ENCODE measurements around the gene GBA2. TPM values are rescaled to one million over a fixed set of nuclear protein-coding genes. Genes with fewer than 3 reads are reported as not detected.

Gene GBA2
- total RNA-seq, 6 donors from 2014 or later: 60.4 to 189 (median 77.0) TPM

GRCh38 chr9:35703906-35704672, 44.9 kb downstream of the GBA2 start:
- ATAC-seq (ENCODE audit: low FRiP score in 2 of 2) (no peak), DNase-seq (peak in 1 of 2 donors; percentile 48)
- peaks cover 88 to 100% (median 100%) of the 10 kb centered on the region in 4 donors for H3K36me3 ChIP-seq
- WGBS, 2 donors: 94 to 96% methylated on average over 22 to 26 of the region's 26 CpGs
- no peak overlapping the region for H3K4me3 ChIP-seq
- H3K27ac ChIP-seq: peak overlapping the region in 2 of 4 donors; percentile 14 to 20
- H3K27me3 ChIP-seq: no peaks in the 10 kb centered on the region
- no peak for TF ChIP-seq POLR2A (IDR thresholded peaks at IDR 0.05)
- TF ChIP-seq POLR2AphosphoS5 (IDR thresholded peaks at IDR 0.05): no peak
- TF ChIP-seq, protein P1, sequence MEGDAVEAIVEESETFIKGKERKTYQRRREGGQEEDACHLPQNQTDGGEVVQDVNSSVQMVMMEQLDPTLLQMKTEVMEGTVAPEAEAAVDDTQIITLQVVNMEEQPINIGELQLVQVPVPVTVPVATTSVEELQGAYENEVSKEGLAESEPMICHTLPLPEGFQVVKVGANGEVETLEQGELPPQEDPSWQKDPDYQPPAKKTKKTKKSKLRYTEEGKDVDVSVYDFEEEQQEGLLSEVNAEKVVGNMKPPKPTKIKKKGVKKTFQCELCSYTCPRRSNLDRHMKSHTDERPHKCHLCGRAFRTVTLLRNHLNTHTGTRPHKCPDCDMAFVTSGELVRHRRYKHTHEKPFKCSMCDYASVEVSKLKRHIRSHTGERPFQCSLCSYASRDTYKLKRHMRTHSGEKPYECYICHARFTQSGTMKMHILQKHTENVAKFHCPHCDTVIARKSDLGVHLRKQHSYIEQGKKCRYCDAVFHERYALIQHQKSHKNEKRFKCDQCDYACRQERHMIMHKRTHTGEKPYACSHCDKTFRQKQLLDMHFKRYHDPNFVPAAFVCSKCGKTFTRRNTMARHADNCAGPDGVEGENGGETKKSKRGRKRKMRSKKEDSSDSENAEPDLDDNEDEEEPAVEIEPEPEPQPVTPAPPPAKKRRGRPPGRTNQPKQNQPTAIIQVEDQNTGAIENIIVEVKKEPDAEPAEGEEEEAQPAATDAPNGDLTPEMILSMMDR (IDR thresholded peaks at IDR 0.05): no peak
- no peak for TF ChIP-seq EP300 (IDR thresholded peaks at IDR 0.05)
- no peaks in the 10 kb centered on the region for H3K9me3 ChIP-seq
- H3K4me1 ChIP-seq: no peaks in the 10 kb centered on the region

- ATAC-seq (ENCODE audit: low FRiP score in 2 of 2): no peak
- no peak overlapping the region for H3K4me3 ChIP-seq
- WGBS, 2 donors: 97% methylated on average over 6 to 7 of the region's 7 CpGs
- no peak for DNase-seq
- peaks cover 94 to 100% (median 100%) of the 10 kb centered on the region in 4 donors for H3K36me3 ChIP-seq
- no peak overlapping the region for H3K27ac ChIP-seq
- TF ChIP-seq, protein P1 (IDR thresholded peaks at IDR 0.05): no peak
- no peak for TF ChIP-seq POLR2A (IDR thresholded peaks at IDR 0.05)
- H3K4me1 ChIP-seq: peaks cover under 1 to 2% (median 1%) of the 10 kb centered on the region in 4 donors
- no peaks in the 10 kb centered on the region for H3K27me3 ChIP-seq
- H3K9me3 ChIP-seq: no peaks in the 10 kb centered on the region
Observed at GRCh38 chr9:35702696-35703095, 46.3 kb downstream of the GBA2 start.

DNA sequence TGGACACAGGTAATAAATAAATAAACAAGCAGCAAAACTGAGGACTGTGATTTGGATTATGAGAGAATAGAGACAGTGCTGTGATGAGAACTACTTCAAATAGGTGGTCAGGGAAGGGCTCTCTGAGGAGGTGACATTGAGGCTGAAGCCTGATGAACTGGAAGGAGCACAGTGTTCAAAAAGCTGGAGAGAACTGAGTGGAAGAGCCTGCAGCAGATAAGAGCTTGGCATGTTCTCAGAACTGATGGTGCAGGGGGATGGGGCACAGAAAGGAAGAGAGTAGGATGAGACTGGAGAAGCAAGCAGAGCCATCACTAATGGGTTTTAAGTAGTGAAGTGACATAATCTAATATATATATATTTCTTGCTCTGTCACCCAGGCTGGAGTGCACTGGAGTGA, 48.1 kb downstream of the GBA2 start:
- no peak for ATAC-seq (ENCODE audit: low FRiP score in 2 of 2)
- Histone ChIP-seq H3K4me3 (no peak overlapping the region), H3K9me3 (no peaks in the 10 kb centered on the region), H3K27me3 (no peaks in the 10 kb centered on the region), H3K27ac (no peak overlapping the region), H3K36me3 (peaks cover 81 to 100% (median 95%) of the 10 kb centered on the region in 4 donors), H3K4me1 (peaks cover 8 to 20% (median 19%) of the 10 kb centered on the region in 4 donors)
- no peak for DNase-seq
- TF ChIP-seq POLR2AphosphoS5 (IDR thresholded peaks at IDR 0.05) (no peak), POLR2A (IDR thresholded peaks at IDR 0.05) (no peak), EP300 (IDR thresholded peaks at IDR 0.05) (no peak)
- TF ChIP-seq, protein P1 (IDR thresholded peaks at IDR 0.05): no peak

- H3K9me3 ChIP-seq: no peaks in the 10 kb centered on the region
- no peak for DNase-seq
- H3K4me3 ChIP-seq: no peak overlapping the region
- no peaks in the 10 kb centered on the region for H3K27me3 ChIP-seq
- peaks cover 8 to 27% (median 20%) of the 10 kb centered on the region in 4 donors for H3K4me1 ChIP-seq
- WGBS, 2 donors: 87 to 90% methylated on average over 11 of the region's 11 CpGs
- ATAC-seq (ENCODE audit: low FRiP score in 2 of 2): no peak
- H3K27ac ChIP-seq: no peak overlapping the region
- TF ChIP-seq EP300 (IDR thresholded peaks at IDR 0.05): no peak
- no peak for TF ChIP-seq POLR2AphosphoS5 (IDR thresholded peaks at IDR 0.05)
- TF ChIP-seq POLR2A (IDR thresholded peaks at IDR 0.05): no peak
- TF ChIP-seq, protein P1 (IDR thresholded peaks at IDR 0.05): no peak
- H3K36me3 ChIP-seq: peaks cover 72 to 95% (median 89%) of the 10 kb centered on the region in 4 donors
Observed at GRCh38 chr9:35700031-35700430, 49.0 kb downstream of the GBA2 start.

DNA sequence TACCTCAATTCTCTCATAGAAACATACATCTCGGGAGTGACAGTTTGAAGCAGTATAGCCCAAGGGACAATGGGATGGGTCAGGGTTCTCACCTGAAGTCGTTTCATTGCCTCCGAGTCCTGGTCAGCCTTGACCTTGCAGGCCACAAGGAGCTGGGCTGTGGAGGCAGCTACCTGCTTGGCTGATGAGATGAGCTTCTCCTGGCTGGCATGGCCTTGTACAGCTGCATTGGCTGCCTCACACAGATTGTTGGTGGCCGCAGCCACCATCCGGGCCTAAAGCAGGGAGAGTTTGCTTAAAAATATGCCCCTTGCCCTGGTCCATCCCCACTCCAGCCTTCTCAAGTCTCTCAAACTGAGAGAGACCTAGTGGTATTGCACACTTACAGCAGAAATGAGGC, 50.8 kb downstream of the GBA2 start:
- TF ChIP-seq POLR2A (IDR thresholded peaks at IDR 0.05): no peak
- WGBS, 2 donors: 90 to 97% methylated on average over 2 to 5 of the region's 5 CpGs
- peak overlapping the region; percentile 66 to 83 (median 79) for H3K27ac ChIP-seq
- peaks cover 8 to 33% (median 20%) of the 10 kb centered on the region in 4 donors for H3K4me1 ChIP-seq
- no peaks in the 10 kb centered on the region for H3K9me3 ChIP-seq
- H3K36me3 ChIP-seq: peaks cover 54 to 77% (median 71%) of the 10 kb centered on the region in 4 donors
- no peaks in the 10 kb centered on the region for H3K27me3 ChIP-seq
- H3K4me3 ChIP-seq: no peak overlapping the region
- DNase-seq (no peak), ATAC-seq (ENCODE audit: low FRiP score in 2 of 2) (no peak)
